ENCODE results near the gene ARL4D. TPM values are rescaled to one million over a fixed set of nuclear protein-coding genes. Genes with fewer than 3 reads are reported as not detected.

ARL4D gene
- total and polyA plus RNA-seq, 12 donors: 2.5 to 13.5 (median 4.1) TPM

DNA sequence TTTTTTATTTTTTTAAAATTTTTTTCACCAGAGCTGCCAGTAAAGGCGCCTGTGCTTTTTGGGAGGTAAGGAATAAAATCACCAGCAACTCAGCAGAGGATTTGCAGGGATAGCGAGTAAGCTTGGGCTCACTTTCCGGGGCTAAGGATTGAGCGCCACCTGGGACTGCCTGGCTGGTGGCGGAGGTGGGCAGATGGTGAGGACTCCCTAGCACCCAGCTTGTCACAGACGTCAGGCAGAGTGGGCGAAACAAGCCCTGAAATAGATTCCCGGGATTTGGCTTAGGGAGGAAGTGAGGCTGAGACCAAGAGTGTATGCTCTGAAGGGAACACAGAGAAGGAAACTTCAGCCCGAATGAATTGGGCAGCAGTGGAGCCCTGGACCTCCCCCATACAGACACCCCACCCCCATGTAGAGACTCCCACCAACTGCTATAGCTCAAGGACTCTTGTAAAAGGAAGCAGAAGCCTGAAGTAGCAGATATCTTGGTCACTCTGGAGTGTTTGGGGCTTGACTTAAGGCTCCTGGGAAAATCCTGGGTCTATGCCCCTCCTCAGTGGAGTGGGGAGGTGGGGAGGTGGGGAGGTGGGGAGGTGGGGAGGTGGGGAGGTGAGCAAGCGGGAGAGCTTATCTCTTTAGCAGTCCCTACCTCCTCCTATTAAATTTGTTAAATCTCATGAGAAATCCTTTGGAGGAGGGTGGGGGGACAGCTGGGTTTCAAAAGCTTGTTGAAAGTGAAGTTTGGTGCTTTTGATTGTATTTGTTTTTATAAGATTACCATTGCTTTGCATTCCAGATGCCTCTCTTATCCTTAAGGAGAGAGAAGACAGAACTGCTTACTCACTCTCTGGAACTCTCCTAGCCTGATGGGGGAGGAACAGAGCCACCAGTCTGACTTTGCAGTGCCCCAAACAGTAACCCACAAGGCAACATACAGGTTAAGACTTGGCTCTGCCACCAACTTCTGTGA lies 8.2 kb downstream of the ARL4D start:
- intact Hi-C loops (cut with DNase I): no loop called here
- H3K27ac ChIP-seq: no peak overlapping the region
- TF ChIP-seq CTCF (IDR thresholded peaks at IDR 0.05): no peak
- no peaks in the 10 kb centered on the region for H3K36me3 ChIP-seq
- no peaks in the 10 kb centered on the region for H3K27me3 ChIP-seq
- no peaks in the 10 kb centered on the region for H3K9me3 ChIP-seq
- H3K4me3 ChIP-seq: no peak overlapping the region
- DNase-seq (no peak), ATAC-seq (peak in 1 of 8 donors; percentile 38)
- WGBS, 2 donors: 58 to 64% methylated on average over 10 of the region's 10 CpGs
- H3K4me1 ChIP-seq: peaks cover 0 to 24% (median 11%) of the 10 kb centered on the region in 9 donors

GRCh38 chr17:43409131-43409530 lies 10.3 kb downstream of the ARL4D start:
- intact Hi-C loops (cut with DNase I): no loop called here
- H3K27ac ChIP-seq: no peak overlapping the region
- DNase-seq (no peak), ATAC-seq (no peak)
- H3K27me3 ChIP-seq: no peaks in the 10 kb centered on the region
- H3K9me3 ChIP-seq: no peaks in the 10 kb centered on the region
- TF ChIP-seq CTCF (IDR thresholded peaks at IDR 0.05): no peak
- 79 to 90% methylated on average over 3 of the region's 3 CpGs for WGBS, 2 donors
- peaks cover 0 to 27% (median 13%) of the 10 kb centered on the region in 9 donors for H3K4me1 ChIP-seq
- no peak overlapping the region for H3K4me3 ChIP-seq
- H3K36me3 ChIP-seq: no peaks in the 10 kb centered on the region

GRCh38 chr17:43410557-43411368 lies 12.0 kb downstream of the ARL4D start:
- ATAC-seq: peak in 7 of 8 donors; percentile 62 to 78 (median 69)
- intact Hi-C loops (cut with DNase I): no loop called here
- Histone ChIP-seq H3K27ac (peak overlapping the region in 4 of 10 donors; percentile 1 to 49 (median 34)), H3K4me3 (no peak overlapping the region), H3K36me3 (no peaks in the 10 kb centered on the region), H3K27me3 (no peaks in the 10 kb centered on the region), H3K4me1 (peaks cover 0 to 27% (median 13%) of the 10 kb centered on the region in 9 donors), H3K9me3 (no peaks in the 10 kb centered on the region)
- WGBS, 2 donors: 56 to 57% methylated on average over 6 of the region's 6 CpGs
- TF ChIP-seq CTCF (IDR thresholded peaks at IDR 0.05): no peak
- DNase-seq: no peak

DNA sequence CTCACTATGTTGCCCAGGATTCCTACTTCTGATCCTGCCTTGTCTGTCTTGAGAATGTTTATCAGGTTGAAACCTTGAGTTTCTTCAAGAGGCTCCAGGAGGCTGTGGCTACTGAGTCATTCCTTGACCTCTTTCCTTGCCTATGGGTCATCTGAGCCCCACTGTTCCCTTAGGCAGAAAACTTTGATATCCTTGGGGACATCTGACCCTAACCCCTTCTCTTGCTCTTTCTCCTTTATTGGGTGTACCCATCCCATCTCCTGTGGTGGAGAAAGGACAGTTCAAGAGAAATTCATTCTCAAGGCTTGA lies 12.5 kb downstream of the ARL4D start:
- Histone ChIP-seq H3K27me3 (no peaks in the 10 kb centered on the region), H3K27ac (peak overlapping the region in 5 of 10 donors; percentile 1 to 49 (median 35)), H3K36me3 (no peaks in the 10 kb centered on the region), H3K9me3 (no peaks in the 10 kb centered on the region), H3K4me3 (no peak overlapping the region), H3K4me1 (peaks cover 0 to 27% (median 13%) of the 10 kb centered on the region in 9 donors)
- DNase-seq (no peak), ATAC-seq (peak in 1 of 8 donors; percentile 13)
- no peak for TF ChIP-seq CTCF (IDR thresholded peaks at IDR 0.05)
- intact Hi-C loops (cut with DNase I): no loop called here
